Mesenteric fat pad (tissue), 1 donor: Measurements from ENCODE around the gene SLAMF7. TPM values are rescaled to one million over a fixed set of nuclear protein-coding genes. Genes with fewer than 3 reads are reported as not detected.
"Not testable (repeated sequence)": the region's sequence is repeated elsewhere in the genome, so short reads cannot be mapped to it uniquely, and the experiment has no call there.

ENCODE experiments used
- DNase-seq: peaks from one replicate; pipeline ENCODE4 v3.0.0-alpha.2; 2020; ENCODE audit warnings: low spot score
- long read RNA-seq: library from polyadenylated mRNA; unstranded; transcript quantifications from one replicate; pipeline ENCODE4 v2.0.0, GENCODE V29; 2020
- total RNA-seq: library from RNA; stranded (reverse); fragmentation: NEBNext Ultra II Directional; extraction: Animal tissue kit (Norgen Biotek cat#: 25700); gene quantifications from one replicate; pipeline ENCODE4 v1.2.1, GENCODE V29; 2021
- donor health status: DM: yes; HTN: yes; CAD: no.

SLAMF7 gene, protein sequence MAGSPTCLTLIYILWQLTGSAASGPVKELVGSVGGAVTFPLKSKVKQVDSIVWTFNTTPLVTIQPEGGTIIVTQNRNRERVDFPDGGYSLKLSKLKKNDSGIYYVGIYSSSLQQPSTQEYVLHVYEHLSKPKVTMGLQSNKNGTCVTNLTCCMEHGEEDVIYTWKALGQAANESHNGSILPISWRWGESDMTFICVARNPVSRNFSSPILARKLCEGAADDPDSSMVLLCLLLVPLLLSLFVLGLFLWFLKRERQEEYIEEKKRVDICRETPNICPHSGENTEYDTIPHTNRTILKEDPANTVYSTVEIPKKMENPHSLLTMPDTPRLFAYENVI
- total RNA-seq: 0.64 TPM
- long read RNA-seq: 0 reads

- DNase-seq: no peak
Observed at GRCh38 chr1:160739098-160739511, at the start of gene SLAMF7. Gene SLAMF7 (plus strand): TSS chr1:160739247. CDS start chr1:160739302, 55 bp downstream.

- not testable (repeated sequence) for DNase-seq
Observed at GRCh38 chr1:160692390-160692789, 46.7 kb upstream of the SLAMF7 start.

GRCh38 chr1:160702100-160702499 lies 36.9 kb upstream of the SLAMF7 start:
- no peak for DNase-seq

DNA sequence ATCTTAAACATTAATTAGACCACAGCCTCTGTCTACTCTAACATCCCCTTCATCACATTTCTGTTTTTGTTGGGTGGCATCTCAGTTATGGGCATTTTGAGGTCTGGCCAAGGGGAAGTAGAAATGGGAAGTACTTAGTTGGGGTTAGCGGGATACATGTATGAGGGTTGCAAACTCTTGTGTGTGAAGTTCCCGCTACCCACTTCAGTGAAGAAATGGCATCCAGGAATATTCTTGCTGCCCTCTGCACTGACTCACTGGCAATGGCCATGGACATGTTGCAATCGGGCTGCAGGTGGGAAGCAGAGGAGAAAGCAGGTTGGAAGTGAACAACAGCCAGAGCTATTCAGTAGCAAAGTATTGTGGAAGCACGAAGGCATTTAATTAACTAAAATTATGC lies 34.8 kb upstream of the SLAMF7 start:
- DNase-seq: no peak

- not testable (repeated sequence) for DNase-seq
Observed at GRCh38 chr1:160705212-160705621, 33.8 kb upstream of the SLAMF7 start.

DNA sequence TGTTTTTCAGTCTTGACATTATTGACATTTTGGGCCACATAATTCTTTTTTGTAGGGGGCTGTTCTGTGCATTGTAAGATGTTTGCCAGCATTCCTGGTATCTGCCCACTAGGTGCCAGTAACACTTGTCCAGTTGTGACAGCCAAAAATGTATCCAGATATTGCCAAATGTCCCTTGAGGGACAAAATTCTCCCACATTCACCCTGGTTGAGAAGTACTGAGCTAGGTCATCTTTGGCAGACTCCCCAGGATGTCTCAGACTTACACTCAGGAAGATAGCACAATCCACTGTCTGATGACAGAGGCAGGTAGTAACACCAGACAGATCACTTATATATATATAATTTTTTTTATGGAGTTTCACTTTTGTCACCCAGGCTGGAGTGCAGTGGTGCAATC lies 33.3 kb upstream of the SLAMF7 start:
- no peak for DNase-seq

GRCh38 chr1:160706526-160707235 lies 32.4 kb upstream of the SLAMF7 start:
- no peak for DNase-seq

- no peak for DNase-seq
Observed at GRCh38 chr1:160707236-160708064, 31.6 kb upstream of the SLAMF7 start.

- no peak for DNase-seq
Observed at GRCh38 chr1:160708118-160708517, 30.9 kb upstream of the SLAMF7 start.

GRCh38 chr1:160708801-160709200 lies 30.2 kb upstream of the SLAMF7 start:
- DNase-seq: no peak

GRCh38 chr1:160709715-160710114 lies 29.3 kb upstream of the SLAMF7 start:
- DNase-seq: no peak

- no peak for DNase-seq
Observed at GRCh38 chr1:160710517-160711252, 28.4 kb upstream of the SLAMF7 start.

DNA sequence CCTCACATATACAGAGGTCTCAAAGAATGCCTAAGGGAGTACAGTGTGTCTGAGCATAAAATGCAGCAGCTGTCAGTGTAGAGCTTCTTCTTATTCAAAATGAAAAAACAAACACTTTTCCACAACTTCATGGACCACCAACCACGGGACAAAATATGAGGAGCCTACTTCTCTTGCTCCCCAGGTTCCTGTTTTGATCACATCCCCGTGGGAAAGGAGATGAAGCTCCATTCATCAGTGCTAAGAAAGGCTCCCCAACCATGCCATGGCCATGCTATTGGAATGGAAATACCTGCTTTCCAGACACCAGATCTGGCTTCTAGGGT lies 27.8 kb upstream of the SLAMF7 start:
- DNase-seq: no peak

DNA sequence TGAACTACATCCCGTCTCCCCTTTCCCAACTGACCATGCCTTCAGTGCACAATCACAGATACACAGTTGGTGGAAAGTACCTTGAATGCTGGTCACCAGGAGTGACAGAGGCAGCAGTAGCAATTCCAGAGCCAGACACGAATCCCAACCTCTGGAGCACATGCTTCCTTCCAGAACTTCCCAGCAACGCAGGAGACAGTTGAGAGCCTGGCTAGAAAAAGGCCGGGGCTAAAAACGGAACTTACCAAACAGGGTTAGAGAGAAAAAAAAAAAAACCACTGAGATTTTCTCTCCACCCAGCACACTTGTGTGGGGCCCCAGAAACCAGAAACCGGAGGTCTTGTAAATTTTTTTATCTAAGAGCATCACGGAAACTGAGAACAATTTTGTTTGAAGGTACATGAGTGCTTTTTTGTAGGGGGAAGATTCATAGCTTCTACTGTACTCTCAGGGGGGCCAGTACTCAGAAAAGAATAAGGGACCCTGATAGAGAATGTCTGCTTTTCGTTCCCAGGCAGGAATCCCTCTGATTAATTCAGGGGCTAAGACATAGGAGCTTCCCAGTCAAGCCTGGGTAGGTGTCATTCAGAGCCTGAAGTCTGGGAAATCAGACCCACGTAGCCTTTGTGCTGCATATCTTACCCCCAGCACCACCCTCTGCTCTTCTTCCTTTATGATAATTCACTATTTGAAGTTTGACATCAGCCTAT lies 27.3 kb upstream of the SLAMF7 start, which contains the start of gene CD48:
Gene CD48 (minus strand): TSS at position 221 of the 710 bp plus-strand sequence. CDS start 59 bp downstream, at position 162.
- DNase-seq: no peak

DNA sequence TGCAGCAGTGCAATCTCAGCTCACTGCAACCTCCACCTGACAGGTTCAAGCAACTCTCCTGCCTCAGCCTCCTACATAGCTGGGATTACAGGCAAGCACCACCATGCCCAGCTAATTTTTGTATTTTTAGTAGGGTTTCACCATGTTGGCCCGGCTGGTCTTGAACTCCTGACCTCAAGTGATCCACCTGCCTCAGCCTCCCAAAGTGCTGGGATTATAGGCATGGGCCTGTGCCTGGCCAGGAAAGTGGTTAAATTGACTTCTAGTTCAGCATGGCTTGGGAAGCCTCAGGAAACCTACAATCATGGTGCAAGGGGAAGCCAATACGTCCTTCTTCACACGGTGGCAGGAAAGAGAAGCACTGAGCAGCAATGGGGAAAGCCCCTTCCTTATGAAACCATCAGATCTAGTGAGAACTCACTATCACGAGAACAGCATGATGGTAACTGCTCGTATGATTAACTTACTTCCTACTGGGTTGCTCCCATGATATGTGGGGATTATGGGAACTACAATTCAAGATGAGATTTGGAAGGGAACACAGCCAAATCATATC lies 26.4 kb upstream of the SLAMF7 start:
- not testable (repeated sequence) for DNase-seq

- no peak for DNase-seq
Observed at GRCh38 chr1:160713161-160713560, 25.9 kb upstream of the SLAMF7 start.

- DNase-seq: not testable (repeated sequence)
Observed at GRCh38 chr1:160714034-160714648, 24.9 kb upstream of the SLAMF7 start.

DNA sequence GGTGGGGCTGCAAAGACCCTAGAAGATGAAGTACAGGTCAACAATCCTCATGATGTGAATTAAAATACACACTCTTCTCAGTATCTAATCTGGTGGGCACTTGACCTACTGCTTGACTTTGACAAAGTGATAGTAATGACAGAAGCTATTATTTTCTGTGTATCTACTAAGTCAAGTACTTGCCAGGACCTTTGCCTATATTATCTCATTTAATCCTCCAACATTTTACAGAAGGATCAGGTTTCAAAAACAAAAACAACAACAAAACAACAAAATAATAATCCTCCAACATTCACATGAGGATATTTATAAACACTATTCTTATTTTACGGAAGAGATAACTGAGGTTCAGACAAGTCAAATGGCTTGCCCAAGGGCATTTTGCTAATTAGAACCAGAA lies 23.0 kb upstream of the SLAMF7 start:
- DNase-seq: no peak

DNA sequence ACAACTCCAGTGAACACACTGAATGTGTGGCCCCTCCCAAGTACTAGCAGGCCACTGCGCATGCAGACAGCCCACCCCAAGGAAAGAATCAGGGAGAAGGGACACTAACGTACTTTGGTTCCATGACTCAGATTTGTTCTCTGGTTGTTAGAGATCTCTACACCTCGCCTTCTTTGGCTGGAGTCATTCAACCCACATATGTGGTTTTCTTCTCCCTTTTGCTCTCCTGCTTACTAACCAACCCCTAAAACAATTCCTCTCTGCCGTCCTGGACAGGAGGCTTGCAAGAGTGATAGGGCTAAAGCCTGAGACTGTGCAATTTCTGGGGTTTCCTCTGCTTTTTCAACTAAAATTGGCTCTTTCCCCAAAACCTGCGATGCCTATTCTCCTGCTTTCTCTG lies 21.7 kb upstream of the SLAMF7 start:
- no peak for DNase-seq

- no peak for DNase-seq
Observed at GRCh38 chr1:160718210-160718609, 20.8 kb upstream of the SLAMF7 start.
